Stimulated activated CD8-positive, alpha-beta memory T cell treated with anti-CD3 and anti-CD28 coated beads, Interleukin-4, amount 100 ng/mL, for 1 hour (primary cell): ENCODE results near the gene ANKRD24.
"Not testable (repeated sequence)": the region's sequence is repeated elsewhere in the genome, so short reads cannot be mapped to it uniquely, and the experiment has no call there.

Experiments
- DNase-seq, 2 donors: peaks; one replicate each; pipeline ENCODE4 v3.0.0-alpha.2; 2020; ENCODE audit warnings: low read depth in 2 of 2, low spot score in 1 of 2

ANKRD24 gene

GRCh38 chr19:4267901-4268815 is 85.7 kb downstream of the ANKRD24 start:
- no peak for DNase-seq

GRCh38 chr19:4268816-4269430 is 86.4 kb downstream of the ANKRD24 start:
- no peak for DNase-seq

GRCh38 chr19:4272894-4273293 is 90.4 kb downstream of the ANKRD24 start:
- DNase-seq = no peak

DNA sequence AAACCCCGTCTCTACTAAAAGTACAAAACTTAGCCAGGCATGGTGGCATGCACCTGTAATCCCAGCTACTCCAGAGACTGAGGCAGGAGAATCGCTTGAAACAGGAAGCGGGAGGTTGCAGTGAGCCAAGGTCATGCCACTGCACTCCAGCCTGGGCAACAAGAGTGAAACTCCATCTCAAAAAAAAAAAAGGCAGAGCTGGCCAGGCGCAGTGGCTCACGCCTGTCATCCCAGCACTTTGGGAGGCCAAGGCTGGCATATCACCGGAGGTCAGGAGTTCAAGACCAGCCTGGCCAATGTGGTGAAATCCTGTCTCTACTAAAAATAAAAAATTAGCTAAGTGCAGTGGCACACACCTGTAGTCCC is 91.8 kb downstream of the ANKRD24 start:
- DNase-seq = not testable (repeated sequence)
